Mesothelial cell of epicardium (in vitro differentiated cells): ENCODE data around the gene FYB1. TPM values are rescaled to one million over a fixed set of nuclear protein-coding genes. Genes with fewer than 3 reads are reported as not detected.

Source experiments
- DNase-seq, 2 experiments: peaks; one replicate each; pipeline ENCODE4 v3.0.0; 2021; ENCODE audit warnings: low spot score in 2 of 2; ENCODE audit not compliant: unreplicated experiment in 2 of 2
- H3K27ac Mint-ChIP-seq: 2 replicates; pipeline ENCODE4 v1.8.0; 2021; ENCODE audit warnings: mixed read lengths
- H3K27me3 Mint-ChIP-seq: 2 replicates; pipeline ENCODE4 v1.8.0; 2021; ENCODE audit warnings: low read depth, mixed read lengths
- H3K36me3 Mint-ChIP-seq: 2 replicates; pipeline ENCODE4 v1.8.0; 2021; ENCODE audit warnings: mixed read lengths
- H3K4me1 Mint-ChIP-seq: 2 replicates; pipeline ENCODE4 v1.8.0; 2021; ENCODE audit warnings: mixed read lengths
- H3K4me3 Mint-ChIP-seq: 2 replicates; pipeline ENCODE4 v1.8.0; 2021; ENCODE audit warnings: mild to moderate bottlenecking, moderate library complexity, mixed read lengths
- H3K9me3 Mint-ChIP-seq: 2 replicates; pipeline ENCODE4 v1.8.0; 2021; ENCODE audit warnings: mixed read lengths
- total RNA-seq: library from RNA; stranded (reverse); gene quantifications from 3 replicates; pipeline ENCODE4 v1.2.1, GENCODE V29; 2021
- TF ChIP-seq, protein P1 (sequence below): fragments of 200-600 bp; sonication (generic); IDR thresholded peaks from one replicate; pipeline ENCODE4 v1.5.0; 2021; ENCODE audit warnings: antibody characterized with exemption; ENCODE audit not compliant: unreplicated experiment

Gene FYB1
- total RNA-seq, 1 donor from 2014 or later = 1.5 TPM

DNA sequence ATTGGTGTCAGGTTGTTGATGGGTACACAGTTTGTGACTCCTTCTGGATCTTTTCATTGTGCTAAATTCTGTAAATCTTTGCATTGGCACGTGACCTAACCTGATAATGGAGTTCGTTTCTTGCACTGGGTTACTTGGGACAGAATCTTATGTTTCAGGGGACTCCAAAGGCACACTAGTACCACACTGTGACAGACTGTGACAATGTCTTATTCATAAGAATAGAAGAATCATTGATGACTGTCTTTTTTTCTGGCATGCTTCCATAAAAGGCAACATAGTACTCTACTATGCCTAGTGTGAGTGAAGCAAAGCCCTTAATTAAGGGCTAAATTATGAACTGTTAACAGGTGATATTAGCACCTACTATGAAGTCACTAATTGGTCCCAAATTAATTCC is 109.8 kb downstream of the FYB1 start:
- no peaks in the 10 kb centered on the region for H3K27me3 Mint-ChIP-seq
- H3K36me3 Mint-ChIP-seq = no peaks in the 10 kb centered on the region
- no peak for DNase-seq
- H3K27ac Mint-ChIP-seq = no peak overlapping the region
- H3K9me3 Mint-ChIP-seq = no peaks in the 10 kb centered on the region
- TF ChIP-seq, protein P1, sequence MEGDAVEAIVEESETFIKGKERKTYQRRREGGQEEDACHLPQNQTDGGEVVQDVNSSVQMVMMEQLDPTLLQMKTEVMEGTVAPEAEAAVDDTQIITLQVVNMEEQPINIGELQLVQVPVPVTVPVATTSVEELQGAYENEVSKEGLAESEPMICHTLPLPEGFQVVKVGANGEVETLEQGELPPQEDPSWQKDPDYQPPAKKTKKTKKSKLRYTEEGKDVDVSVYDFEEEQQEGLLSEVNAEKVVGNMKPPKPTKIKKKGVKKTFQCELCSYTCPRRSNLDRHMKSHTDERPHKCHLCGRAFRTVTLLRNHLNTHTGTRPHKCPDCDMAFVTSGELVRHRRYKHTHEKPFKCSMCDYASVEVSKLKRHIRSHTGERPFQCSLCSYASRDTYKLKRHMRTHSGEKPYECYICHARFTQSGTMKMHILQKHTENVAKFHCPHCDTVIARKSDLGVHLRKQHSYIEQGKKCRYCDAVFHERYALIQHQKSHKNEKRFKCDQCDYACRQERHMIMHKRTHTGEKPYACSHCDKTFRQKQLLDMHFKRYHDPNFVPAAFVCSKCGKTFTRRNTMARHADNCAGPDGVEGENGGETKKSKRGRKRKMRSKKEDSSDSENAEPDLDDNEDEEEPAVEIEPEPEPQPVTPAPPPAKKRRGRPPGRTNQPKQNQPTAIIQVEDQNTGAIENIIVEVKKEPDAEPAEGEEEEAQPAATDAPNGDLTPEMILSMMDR = no peak
- no peaks in the 10 kb centered on the region for H3K4me1 Mint-ChIP-seq
- no peak overlapping the region for H3K4me3 Mint-ChIP-seq

DNA sequence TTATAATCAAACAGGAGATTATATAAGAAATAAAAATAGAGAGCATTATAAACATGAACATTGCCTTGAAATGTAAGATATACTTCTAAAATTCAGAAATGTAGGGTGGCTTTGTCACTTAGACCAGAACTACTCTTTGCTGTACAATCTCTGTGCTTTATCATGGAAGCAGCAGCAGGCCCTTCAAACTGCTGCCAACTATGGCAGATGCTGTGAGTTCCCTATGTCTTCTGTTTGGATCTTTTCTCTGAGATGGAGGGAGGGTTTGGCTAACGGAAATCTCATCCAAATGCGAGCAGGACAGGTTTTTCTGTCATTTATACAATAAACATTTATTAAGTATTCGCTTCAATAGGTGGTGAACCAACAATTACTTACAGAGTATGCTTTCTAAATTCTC is 110.4 kb downstream of the FYB1 start:
- no peak overlapping the region for H3K27ac Mint-ChIP-seq
- no peak overlapping the region for H3K4me3 Mint-ChIP-seq
- H3K9me3 Mint-ChIP-seq = no peaks in the 10 kb centered on the region
- TF ChIP-seq, protein P1 = no peak
- no peak for DNase-seq
- no peaks in the 10 kb centered on the region for H3K27me3 Mint-ChIP-seq
- H3K4me1 Mint-ChIP-seq = no peaks in the 10 kb centered on the region
- no peaks in the 10 kb centered on the region for H3K36me3 Mint-ChIP-seq

DNA sequence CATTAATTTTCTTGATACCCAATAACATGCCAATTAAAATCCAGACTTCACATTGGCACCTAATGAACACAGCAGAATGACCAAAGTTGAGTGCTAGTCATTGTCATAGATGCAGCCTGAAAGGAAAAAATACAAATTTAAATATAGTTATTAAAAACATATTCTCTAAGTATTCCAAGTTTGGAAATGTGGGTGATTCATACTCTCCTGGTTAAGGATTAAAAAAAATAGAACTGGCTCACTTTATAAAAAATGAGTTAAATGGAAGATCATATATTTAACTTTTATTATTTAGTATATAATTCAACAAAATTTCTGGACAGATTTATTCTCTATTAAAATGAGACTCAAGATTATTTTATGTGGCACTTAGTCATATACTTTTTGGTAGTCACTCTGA is 112.0 kb downstream of the FYB1 start:
- no peak for DNase-seq
- H3K4me1 Mint-ChIP-seq = no peaks in the 10 kb centered on the region
- H3K27ac Mint-ChIP-seq = no peak overlapping the region
- no peak overlapping the region for H3K4me3 Mint-ChIP-seq
- no peaks in the 10 kb centered on the region for H3K36me3 Mint-ChIP-seq
- H3K9me3 Mint-ChIP-seq = no peaks in the 10 kb centered on the region
- H3K27me3 Mint-ChIP-seq = no peaks in the 10 kb centered on the region
- TF ChIP-seq, protein P1 = no peak

DNA sequence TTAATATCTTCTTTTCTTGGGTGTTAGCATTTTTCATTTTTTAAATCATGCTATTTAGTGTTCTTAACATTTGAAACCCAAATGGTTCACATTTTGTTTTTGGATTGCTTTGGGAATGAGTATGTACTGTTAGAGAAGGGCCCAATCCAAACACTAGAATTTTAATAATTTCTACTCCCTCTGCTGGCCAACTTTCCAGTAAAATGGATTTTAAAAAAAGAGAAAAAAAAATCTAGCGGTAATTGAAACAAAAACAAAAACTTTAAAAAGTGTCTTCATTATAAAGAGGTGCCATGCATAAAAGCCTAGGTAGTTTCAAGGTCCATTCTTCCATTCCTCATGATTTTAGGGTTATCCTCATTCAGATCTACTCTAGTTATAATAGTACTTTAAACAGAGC is 113.0 kb downstream of the FYB1 start:
- Mint-ChIP-seq H3K27me3 (no peaks in the 10 kb centered on the region), H3K4me3 (no peak overlapping the region)
- TF ChIP-seq, protein P1 = peak; percentile 52

DNA sequence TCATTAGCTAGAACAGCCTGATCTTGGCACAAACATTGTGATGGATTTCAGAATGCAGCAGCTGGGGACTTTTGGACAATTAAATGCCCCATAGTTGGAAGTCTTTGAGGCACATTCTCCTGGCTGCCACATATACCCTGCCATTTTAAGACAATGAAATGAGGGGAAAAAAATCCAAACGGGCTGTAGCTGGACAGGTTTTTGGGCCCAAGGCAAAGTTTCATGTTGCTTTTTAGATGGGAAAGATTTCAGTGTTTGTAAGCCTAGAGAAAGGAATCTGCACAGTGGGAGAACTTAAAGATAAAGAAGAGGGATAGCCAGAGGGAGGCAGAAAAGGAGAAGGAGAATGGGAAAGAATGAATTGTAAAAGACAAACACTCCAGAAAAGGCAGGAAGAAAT is 115.1 kb downstream of the FYB1 start:
- H3K36me3 Mint-ChIP-seq = no peaks in the 10 kb centered on the region
- DNase-seq = no peak
- no peaks in the 10 kb centered on the region for H3K9me3 Mint-ChIP-seq
- H3K27ac Mint-ChIP-seq = no peak overlapping the region
- TF ChIP-seq, protein P1 = no peak
- H3K4me3 Mint-ChIP-seq = no peak overlapping the region
- no peaks in the 10 kb centered on the region for H3K4me1 Mint-ChIP-seq
- no peaks in the 10 kb centered on the region for H3K27me3 Mint-ChIP-seq

More for the DNA sequence above, 113.0 kb downstream of the FYB1 start:
- H3K4me1 Mint-ChIP-seq = no peaks in the 10 kb centered on the region
- H3K27ac Mint-ChIP-seq = no peak overlapping the region
- H3K36me3 Mint-ChIP-seq = no peaks in the 10 kb centered on the region
- no peak for DNase-seq
- no peaks in the 10 kb centered on the region for H3K9me3 Mint-ChIP-seq

DNA sequence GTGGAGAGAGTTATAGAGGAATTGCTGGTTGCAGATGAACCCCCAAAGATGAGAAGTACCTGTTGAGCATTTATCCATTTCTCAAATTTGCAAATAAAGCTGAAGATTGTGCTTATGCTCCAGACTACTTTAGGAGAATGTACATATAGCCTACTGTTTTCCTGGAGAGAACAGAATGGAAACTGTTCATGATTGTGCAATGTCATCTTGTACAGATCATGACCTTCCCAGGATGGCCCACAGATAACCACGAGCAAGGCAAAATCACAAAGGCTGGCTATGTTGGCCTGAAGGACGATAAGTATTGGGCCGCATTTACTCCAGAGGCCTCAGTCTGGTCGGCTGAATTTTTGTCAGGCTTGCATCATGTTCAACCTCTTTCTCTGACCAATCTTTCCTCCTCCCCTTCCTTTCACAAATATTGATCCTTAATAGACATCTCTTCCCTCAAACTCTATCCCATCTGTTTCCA is 116.6 kb downstream of the FYB1 start:
- H3K27ac Mint-ChIP-seq = no peak overlapping the region
- H3K9me3 Mint-ChIP-seq = no peaks in the 10 kb centered on the region
- H3K27me3 Mint-ChIP-seq = no peaks in the 10 kb centered on the region
- TF ChIP-seq, protein P1 = no peak
- no peaks in the 10 kb centered on the region for H3K36me3 Mint-ChIP-seq
- DNase-seq = no peak
- no peak overlapping the region for H3K4me3 Mint-ChIP-seq
- H3K4me1 Mint-ChIP-seq = no peaks in the 10 kb centered on the region
